Tibial artery (tissue), 4 donors: ENCODE data around the gene TRIM60.

Experiments used
- DNase-seq, 2 donors: peaks; one replicate each; pipeline ENCODE4 v3.0.0-alpha.2; 2019
- H3K27ac ChIP-seq, 2 donors: fragments of 200-600 bp; sonication (generic) in 1 of 2; 1 replicate in 1 of 2; 2 replicates in 1 of 2; pipeline ENCODE4 v1.5.1; 2018 to 2019; ENCODE audit warnings: mild to moderate bottlenecking in 1 of 2
- H3K27me3 ChIP-seq, 2 donors: fragments of 200-600 bp; sonication (generic) in 1 of 2; one replicate each; pipeline versions ENCODE4 v1.5.1 to v1.6.0; 2016 to 2019
- H3K36me3 ChIP-seq, 3 donors: fragments of 200-600 bp; sonication (generic) in 2 of 3; one replicate each; pipeline ENCODE4 v1.5.1; 2016 to 2019; ENCODE audit warnings: mild to moderate bottlenecking in 2 of 3
- H3K4me1 ChIP-seq, 4 donors: fragments of 200-600 bp; sonication (generic) in 2 of 4; 1 replicate in 3 of 4; 2 replicates in 1 of 4; pipeline ENCODE4 v1.5.1; 2016 to 2019
- H3K4me3 ChIP-seq, 2 donors: fragments of 200-600 bp; sonication (generic) in 1 of 2; 1 replicate in 1 of 2; 2 replicates in 1 of 2; pipeline ENCODE4 v1.5.1; 2018 to 2019; ENCODE audit warnings: mild to moderate bottlenecking in 2 of 2
- H3K9me3 ChIP-seq, 3 donors: fragments of 200-600 bp; sonication (generic) in 1 of 3; one replicate each; pipeline ENCODE4 v1.5.1; 2016 to 2019
- CTCF ChIP-seq, 2 experiments: fragments of 200-600 bp in 1 of 2; fragments of 450-650 bp in 1 of 2; IDR thresholded peaks; one replicate each; pipeline ENCODE4 v1.5.1; 2017 to 2019; ENCODE audit warnings: antibody characterized with exemption in 2 of 2, mild to moderate bottlenecking in 1 of 2, moderate library complexity in 1 of 2
- intact Hi-C: fragments of 100-400 bp; cut with DNase I; formaldehyde crosslinking; loops from one replicate; pipeline ENCODE4 v1.15.0; 2023; ENCODE audit warnings: low total_unique reads

TRIM60 gene

DNA sequence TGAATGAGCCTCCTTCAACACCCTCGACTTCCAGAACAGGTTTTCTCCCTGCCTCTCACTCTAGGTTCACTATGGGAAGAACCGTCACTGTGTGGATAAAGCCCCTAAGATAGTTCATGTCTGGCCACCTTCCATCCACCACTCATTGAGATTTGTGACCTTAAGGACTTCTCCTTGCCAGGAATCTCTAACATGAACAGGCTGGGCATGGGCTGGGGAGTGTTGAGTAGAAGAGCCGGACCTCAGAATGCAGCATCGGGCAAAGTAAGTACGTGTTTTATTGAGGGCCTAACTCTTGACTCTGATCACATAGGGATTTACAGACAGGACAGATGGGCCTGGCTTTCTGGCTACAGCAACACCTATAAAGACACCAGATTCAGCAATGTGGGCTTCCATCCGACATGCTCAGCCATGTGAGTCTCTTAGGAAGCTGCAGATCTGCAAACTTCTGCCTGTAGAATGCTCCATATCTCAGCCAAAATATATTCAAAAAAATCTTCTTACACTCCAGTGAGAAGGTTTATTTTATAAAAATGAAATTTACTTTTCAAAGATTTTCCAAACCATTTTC lies 26.4 kb upstream of the TRIM60 start:
- no peak for DNase-seq
- Histone ChIP-seq H3K36me3 (no peaks in the 10 kb centered on the region), H3K27ac (no peak overlapping the region), H3K27me3 (no peaks in the 10 kb centered on the region), H3K4me3 (no peak overlapping the region), H3K9me3 (no peaks in the 10 kb centered on the region), H3K4me1 (no peaks in the 10 kb centered on the region)
- intact Hi-C loops: no loop called here
- no peak for TF ChIP-seq CTCF (IDR thresholded peaks at IDR 0.05)

DNA sequence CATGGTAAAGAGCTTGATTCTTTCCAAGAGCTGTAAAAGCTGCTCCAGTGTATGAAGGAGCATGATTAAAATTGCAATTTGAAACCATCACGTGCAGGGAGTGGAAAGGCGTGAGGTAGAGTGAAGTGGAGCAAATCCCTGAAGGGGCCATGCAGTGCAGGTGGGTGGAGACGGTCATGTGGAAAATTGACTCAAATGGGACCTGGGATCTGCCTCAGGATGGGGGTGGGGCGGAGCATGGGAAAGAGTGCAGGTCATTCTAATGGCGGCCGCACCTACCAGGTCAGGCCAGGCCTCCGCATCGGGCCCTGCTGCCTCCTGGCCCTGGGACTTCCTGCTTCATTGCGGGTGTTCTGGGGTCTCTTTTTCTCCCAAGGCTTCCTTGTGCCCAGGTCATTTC lies 25.3 kb upstream of the TRIM60 start:
- intact Hi-C loops: no loop called here
- H3K4me1 ChIP-seq: no peaks in the 10 kb centered on the region
- no peaks in the 10 kb centered on the region for H3K9me3 ChIP-seq
- no peaks in the 10 kb centered on the region for H3K36me3 ChIP-seq
- H3K27ac ChIP-seq: no peak overlapping the region
- TF ChIP-seq CTCF (IDR thresholded peaks at IDR 0.05): no peak
- H3K4me3 ChIP-seq: no peak overlapping the region
- DNase-seq: no peak
- no peaks in the 10 kb centered on the region for H3K27me3 ChIP-seq

- Histone ChIP-seq H3K9me3 (no peaks in the 10 kb centered on the region), H3K27me3 (no peaks in the 10 kb centered on the region), H3K4me1 (no peaks in the 10 kb centered on the region), H3K36me3 (no peaks in the 10 kb centered on the region), H3K4me3 (no peak overlapping the region), H3K27ac (no peak overlapping the region)
- no peak for DNase-seq
- TF ChIP-seq CTCF (IDR thresholded peaks at IDR 0.05): no peak
- intact Hi-C loops: no loop called here
Measured at GRCh38 chr4:165006886-165007285, 24.9 kb upstream of the TRIM60 start.

DNA sequence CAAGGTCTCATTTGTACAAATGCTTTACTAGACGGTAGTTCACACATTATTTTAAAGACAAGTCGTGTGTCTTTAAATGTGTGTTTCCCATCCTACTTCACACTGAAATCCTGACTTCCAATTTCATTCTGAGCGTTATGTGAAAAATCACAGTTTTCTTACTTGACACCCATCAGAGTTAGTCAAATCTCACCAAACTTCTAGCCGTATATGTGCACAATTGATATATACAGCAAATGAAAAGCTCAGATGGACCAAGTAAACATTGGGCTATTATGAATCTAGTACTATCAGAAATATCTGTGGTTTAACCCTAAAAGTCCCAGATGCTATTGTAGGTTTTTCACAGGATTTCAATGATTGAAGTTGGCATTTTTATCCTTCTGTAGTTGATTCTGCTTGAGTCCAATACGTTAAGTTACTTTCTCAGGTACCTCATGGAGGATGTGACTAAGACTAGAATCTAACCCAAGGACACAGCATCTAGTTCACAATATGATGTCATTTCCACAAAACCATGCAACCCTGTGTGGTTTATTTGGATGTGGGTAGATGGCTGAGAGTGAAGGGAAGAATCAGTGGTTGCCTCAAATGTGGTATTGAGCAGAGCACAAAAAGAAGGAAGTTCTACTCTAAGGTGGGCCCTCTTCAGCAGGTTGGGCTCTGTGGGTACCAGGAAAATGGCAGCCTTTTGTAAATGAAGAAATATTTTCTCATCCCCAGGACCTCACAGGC lies 22.1 kb upstream of the TRIM60 start:
- Histone ChIP-seq H3K27me3 (no peaks in the 10 kb centered on the region), H3K27ac (no peak overlapping the region), H3K4me1 (no peaks in the 10 kb centered on the region), H3K9me3 (no peaks in the 10 kb centered on the region), H3K36me3 (no peaks in the 10 kb centered on the region), H3K4me3 (no peak overlapping the region)
- intact Hi-C loops: no loop called here
- no peak for DNase-seq
- TF ChIP-seq CTCF (IDR thresholded peaks at IDR 0.05): no peak

DNA sequence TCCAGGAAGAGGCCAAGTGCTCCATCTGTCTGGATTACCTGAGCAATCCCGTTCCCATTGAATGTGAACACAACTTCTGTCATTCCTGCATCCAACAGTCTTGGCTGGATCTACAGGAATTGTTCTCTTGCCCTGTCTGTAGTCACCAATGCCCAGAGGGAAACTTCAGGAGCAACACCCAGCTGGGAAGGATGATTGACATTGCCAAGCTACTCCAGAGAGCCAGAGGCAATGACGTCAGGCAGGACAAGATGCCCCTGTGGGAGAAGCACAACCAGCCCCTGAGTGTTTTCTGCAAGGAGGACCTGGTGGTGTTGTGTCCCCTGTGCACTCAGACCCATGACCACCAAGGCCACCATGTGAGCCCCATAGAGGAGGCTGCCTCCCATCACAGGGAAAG lies 21.3 kb upstream of the TRIM60 start:
- no peak for DNase-seq
- H3K9me3 ChIP-seq: no peaks in the 10 kb centered on the region
- no peak for TF ChIP-seq CTCF (IDR thresholded peaks at IDR 0.05)
- no peak overlapping the region for H3K4me3 ChIP-seq
- intact Hi-C loops: no loop called here
- H3K4me1 ChIP-seq: no peaks in the 10 kb centered on the region
- no peaks in the 10 kb centered on the region for H3K27me3 ChIP-seq
- H3K27ac ChIP-seq: no peak overlapping the region
- H3K36me3 ChIP-seq: no peaks in the 10 kb centered on the region
